Activated CD8-positive, alpha-beta memory T cell treated with anti-CD3 and anti-CD28 coated beads, Interleukin-2, amount 50 U/mL, for 24 hours (primary cell): ENCODE data around the gene CNOT3.

ENCODE experiments used
- DNase-seq: peaks from one replicate; pipeline ENCODE4 v3.0.0-alpha.2; 2020; ENCODE audit errors: extremely low read depth

CNOT3 gene

DNA sequence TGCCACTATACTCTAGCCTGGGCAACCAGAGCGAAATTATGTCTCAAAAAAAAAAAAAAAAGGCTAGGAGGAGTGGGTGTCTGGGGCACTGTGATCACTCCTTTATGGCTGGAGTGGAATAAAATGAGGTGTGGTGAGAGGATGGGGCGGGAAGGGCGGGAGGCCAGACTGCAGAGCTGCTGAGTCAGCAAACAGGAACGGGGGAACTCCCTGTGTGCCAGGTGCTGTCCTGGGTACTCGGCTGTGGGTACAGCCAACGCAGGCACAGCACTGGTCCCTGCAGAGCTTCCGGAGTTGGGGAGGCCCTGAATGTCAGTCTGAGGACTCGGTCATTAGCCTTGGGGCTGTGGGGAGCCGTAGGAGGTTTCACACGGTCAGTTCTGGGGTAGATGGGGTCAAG, 16.3 kb upstream of the CNOT3 start:
- DNase-seq: no peak

DNA sequence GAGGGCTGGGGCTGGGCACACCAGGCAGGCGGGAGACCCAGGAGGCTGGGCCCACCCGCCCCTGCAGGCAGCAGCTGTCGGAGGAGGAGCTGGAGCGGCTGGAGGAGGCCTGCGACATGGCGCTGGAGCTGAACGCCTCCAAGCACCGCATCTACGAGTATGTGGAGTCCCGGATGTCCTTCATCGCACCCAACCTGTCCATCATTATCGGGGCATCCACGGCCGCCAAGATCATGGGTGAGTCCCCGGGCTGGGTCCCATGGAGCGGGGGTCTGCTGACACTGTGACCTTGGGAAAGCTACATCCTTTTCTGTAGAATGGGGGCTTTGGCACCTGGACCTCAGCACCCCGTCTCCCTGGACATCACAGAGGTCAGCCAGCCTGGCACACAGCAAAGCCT, 13.9 kb upstream of the CNOT3 start:
- no peak for DNase-seq

DNA sequence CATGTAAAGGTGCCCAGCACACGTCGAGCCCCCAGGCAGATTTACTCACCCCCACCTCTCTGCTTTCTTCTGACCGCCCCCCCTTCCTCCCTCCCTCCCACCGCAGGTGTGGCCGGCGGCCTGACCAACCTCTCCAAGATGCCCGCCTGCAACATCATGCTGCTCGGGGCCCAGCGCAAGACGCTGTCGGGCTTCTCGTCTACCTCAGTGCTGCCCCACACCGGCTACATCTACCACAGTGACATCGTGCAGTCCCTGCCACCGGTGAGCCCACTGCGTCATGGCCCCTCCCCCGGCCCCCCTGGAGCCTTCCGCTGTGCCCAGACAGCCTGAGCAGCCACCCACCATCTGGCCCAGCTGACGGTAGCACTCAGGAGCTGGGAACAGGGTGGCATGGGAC, 13.2 kb upstream of the CNOT3 start:
- DNase-seq: no peak

DNA sequence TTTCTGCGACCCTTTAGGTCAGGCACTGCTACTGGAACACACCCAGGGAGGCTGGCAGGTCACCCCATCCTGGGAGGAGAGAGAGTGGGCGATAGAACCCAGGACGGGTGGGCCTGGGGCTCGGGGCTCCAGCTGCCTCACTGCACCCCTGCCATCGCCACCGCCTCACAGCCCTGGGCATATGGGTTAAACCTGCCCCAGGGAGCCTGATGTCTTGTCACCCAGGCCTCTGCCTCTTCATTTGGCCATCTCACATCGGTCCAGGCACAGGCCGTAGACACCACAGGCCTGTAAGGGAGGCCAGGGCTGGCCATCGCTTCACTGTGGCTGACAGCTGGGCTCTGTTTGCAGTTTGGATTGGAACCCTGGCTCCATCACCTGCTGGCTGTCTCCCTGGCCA, 11.8 kb upstream of the CNOT3 start:
- no peak for DNase-seq

DNA sequence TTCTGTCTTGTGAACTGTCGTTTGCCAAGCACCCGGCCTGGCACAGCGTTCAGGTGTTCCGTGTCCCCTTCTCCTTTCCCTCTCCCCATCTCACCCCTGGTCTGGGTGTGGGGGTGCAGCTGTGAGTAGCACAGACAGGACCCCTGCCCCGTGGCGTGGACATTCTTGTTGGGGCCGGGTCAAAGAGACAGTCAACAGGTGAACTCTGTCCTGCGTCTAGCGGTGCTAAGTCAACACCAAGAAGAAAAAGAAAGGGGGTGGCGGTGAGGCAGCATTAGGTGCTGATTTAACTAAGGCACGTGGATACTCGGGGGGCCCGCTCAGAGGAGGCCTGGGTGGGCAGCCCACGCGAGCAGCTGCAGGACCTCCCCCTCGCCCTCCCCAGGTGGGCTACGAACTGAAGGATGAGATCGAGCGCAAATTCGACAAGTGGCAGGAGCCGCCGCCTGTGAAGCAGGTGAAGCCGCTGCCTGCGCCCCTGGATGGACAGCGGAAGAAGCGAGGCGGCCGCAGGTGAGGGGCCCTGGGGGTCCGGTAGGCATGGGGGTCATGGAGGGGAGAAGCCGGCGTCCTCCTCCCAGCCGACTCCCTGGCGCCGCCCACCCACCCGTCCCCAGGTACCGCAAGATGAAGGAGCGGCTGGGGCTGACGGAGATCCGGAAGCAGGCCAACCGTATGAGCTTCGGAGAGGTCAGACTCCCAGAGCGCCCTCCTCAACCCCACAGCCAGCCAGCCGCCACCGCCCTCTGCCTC, 9.7 kb upstream of the CNOT3 start:
- DNase-seq: no peak

DNA sequence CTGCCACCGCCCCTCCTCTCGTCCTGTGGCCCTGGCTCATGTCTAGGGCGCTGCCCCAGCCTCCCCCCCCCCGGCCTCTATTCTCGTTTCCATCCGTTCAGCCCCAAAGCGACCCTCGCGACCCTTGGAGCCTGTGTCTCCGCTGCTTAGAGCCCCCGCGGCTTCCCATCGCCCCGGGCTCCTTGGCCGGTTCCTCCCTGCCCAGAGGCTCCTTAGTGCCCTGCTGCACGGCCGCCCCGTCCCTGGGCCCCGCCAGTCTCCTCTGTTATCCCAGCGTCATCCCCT, 9.2 kb upstream of the CNOT3 start:
- DNase-seq: no peak

DNA sequence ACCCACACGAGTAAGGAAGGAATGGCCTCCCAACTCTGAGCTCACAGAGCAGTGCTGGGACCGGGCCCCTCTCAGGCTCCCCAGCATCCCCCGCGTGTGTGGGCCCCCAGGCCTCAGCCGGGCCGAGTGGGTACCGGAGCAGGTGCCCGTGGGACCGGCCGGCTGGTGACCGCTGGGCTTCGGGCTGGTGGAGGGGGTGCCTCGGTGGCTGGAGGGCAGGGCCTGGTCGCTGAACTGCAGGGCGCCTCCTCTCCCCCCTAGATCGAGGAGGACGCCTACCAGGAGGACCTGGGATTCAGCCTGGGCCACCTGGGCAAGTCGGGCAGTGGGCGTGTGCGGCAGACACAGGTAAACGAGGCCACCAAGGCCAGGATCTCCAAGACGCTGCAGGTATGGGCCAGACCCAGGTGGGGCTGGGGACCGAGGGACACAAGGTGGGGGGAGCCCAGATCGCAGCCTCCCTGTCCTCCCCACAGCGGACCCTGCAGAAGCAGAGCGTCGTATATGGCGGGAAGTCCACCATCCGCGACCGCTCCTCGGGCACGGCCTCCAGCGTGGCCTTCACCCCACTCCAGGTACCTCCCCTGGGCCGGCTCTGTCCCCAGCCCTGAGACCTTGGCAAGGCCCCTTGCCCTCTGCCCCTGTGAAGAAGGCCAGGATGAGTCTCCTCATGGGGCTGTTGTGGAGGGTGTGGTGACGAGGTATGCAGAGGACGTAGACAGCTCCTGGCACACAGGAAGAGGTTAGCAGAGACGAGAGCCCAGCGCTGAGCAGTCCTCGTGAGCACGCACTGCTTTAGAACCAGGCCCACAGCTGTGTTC, 8.6 kb upstream of the CNOT3 start:
- DNase-seq: no peak

DNA sequence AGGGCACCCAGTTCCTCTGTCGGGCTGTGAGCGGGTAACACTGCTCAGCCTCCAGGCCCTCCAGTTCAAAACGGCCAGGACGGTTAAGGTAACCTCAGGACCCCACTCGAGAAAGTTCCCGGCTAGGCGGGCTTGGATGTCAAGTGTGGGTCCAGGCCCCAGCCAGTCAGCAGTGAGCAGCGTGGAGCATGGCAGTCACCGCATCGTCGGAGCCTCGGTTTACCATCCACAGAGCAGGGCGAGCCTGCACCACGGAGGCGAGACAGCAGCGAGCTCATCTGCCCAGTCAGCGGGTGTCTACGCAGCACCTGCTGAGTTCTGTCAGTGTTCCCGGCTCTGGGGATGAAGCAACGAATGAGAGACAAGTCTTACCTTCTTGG, 8.0 kb upstream of the CNOT3 start:
- DNase-seq: no peak

DNA sequence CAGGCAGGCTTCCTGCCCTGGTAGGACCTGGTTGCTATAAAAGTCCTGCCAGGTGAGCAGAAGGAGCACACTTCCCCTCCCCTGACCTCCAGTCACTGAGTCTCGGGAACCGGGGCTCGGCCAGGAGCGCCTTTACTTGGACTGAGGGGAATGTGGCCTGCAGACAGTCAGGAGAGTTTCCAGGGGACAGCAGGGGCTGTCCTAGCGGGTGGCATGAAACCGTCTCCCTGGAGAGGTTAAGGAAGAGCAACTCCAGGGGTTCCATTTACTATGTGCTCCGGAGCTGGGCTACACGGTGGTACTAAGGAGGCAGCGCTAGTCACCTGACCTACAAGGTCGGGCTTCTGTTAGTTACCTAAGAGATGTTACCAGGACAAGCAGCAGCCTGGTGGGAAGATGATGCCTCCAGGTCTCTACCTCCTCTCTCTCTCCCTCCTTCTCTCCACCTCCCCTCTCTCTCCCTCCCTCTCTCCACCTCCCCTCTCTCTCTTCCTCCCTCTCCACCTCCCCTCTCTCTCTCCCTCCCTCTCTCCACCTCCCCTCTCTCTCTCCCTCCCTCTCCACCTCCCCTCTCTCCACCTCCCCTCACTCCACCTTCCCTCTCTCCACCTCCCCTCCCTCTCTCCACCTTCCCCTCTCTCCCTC, 4.1 kb upstream of the CNOT3 start:
- DNase-seq: no peak

DNA sequence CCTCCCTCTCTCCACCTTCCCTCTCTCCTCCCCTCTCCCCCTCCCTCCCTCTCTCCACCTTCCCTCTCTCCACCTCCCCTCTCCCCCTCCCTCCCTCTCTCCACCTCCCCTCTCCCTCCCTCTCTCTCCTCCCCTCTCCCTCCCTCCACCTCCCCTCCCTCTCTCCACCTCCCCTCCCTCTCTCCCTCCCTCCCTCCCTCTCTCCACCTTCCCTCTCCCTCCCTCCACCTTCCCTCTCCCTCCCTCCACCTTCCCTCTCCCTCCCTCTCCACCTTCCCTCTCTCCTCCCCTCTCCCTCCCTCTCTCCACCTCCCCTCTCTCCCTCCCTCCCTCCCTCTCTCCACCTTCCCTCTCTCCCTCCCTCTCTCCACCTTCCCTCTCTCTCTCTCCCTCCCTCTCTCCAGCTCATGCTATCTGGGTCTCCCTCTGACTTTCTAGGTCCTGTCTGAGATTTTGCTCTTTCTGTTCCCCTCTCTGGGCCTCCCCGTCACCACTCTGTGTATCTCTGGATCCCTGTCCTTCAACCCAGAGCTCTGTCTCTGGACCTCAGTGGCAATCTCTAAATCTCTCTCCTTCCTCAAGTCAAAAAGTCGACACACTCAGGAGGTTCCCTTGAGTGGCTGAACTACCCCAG, 3.5 kb upstream of the CNOT3 start:
- DNase-seq: no peak

DNA sequence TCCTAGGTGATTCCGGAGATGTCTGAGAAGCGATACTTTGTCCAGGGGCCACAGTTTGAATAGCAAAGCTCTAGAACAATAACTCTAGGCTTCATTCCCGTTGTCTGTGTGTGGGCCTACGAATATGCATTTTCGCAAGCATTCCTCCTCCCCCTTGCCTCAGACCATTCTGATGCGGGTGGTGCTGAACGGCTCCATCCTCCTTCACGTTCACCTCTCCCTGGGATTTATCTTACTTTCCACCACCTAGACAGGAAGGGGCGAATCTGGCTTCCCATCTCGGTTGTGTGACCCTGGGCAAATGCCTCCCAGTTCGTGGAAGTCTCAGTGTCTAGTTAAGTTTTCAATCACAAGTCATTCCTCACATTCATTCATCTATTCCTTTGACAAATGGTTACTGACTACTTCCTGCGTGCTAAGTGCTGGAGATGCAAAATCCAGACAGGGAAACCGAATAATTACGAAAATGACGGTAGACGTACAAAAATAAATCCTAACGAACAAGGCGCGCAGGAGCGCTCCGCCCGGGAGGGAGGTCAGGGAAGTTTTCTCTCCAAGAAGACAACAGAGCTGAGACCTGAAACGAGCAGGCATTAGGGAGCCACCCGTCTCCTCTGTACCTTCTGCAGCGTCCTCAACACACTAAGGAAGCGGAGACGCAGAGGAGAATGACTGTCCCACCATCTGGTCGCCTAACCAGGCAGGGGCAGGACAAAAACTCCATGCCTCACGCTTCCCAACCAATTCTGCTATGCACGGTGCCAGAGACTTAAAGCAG, 1.3 kb upstream of the CNOT3 start:
- DNase-seq: no peak

DNA sequence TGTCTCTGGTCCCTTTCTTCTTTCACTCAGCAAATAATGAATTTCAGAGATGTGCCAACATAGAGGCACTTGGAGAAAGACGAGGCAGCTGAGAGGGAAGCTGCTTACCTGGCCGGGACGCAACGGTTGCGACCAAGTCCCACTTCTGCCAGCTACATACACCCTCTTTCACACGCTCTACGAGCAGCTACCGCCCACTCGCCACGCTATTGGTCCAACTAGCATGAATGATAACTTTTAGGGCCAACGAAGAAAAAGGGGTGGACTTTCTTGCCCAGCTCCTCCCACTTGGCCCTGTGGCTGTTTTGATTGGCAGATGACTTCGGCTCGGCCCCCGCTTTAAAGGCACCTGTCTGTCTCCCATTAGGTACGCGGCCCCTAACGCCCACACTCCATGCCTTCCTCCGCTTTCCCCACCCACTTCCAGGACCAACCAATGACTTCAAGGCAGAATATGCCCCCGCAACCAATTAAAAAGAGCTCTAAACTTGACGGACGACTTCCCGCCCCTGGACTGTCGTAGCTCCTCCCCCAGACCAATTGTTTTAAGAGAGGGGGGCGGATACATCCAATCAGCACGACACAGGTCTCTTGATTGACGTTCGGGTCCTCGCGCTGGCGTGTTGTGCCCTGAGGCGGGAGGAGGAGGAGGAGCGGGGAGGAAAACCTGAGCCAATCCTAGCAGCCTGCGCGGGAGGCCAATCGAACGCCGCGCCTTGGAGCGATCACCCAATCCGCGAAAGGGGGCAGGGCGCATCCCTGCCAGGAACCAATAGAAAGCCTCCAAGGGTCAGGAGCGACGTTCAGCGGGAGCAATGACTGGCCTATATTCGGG, 481 bp upstream of the CNOT3 start:
- peak; percentile 98 for DNase-seq

DNA sequence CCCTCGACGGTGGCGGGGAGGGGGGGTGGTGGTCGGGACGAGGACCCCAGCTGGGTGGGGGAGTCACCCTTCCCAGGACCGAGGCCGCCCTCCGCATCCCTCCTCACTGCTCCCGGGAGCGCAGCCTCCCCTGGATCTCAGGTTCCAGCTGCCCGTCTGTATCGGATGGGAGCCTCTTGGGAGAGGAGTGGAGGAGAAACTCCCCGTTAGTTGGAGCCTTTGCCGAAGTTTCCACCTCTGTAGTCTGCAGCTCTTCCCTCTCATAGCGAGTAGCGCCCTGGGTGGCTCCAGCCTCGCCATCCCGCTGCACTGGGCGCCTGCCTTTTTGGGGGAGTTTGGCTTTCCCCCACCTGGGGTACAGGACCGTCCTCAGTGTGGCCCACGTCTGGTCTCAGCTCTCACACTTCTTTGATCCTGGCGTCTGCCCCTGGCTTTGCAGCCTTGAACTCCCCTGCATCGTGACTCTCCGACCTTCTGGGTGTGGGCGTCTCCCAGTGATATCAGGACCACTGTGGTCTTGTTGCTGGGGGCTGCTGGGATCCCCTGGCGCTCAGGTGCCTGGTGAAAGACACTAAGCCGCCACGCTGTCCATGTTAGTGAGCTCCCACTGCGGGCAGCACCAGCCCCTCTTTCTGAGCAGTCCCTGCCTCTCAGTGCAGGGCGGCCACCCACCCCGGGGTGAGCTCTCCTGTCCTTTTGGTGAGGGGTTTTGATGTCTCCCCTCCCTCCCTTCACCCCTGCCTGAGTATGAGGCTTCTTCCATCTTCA, 1.1 kb downstream of the CNOT3 start:
- no peak for DNase-seq

DNA sequence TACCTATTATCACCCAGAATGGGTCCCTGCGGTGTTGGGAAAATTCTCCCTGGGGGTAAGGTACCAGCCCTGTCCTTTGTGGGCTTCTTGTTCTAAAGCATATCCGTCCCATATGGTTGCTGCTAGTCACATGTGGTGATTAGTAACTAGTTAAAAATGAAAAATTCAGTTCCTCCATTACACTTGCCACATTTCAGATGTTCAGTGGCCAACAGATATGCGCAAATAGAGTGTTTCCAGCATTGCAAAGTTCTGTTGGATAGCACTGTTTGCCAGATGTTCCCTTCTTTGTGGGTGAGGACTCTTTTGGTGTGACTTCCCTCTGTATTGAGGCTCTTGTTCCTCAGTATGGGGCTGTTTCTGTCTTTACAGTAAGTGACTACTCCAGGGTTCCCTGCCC, 3.8 kb downstream of the CNOT3 start:
- DNase-seq: no peak

DNA sequence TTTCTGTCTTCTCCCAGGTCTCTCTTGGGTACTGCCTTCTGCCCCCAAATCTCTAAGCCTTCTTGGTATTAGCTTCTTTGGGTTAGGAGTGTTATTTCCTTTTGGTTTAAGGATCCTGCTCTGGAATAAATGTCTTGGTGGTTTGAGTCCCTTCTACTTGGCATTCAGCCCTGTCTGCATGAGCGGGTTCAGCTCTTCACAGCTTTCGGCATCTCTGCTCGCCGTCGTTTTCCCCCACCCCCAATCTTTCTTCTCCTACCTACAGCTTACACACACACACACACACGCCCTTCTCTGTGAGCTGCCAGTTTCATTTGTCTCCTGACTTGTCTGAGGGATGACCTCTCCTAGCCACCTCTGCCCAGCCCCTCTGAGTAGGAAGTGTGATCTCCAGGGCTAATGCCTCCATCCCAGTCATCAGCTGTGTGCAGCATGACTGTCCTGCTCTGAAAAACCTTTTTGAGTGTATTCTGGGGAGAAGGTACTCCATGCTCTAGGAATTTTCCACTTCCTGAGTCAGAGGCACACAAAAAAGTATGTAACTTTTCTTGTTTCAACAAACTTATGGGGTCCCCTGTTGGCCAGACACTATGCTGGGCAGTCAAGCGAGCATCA, 4.7 kb downstream of the CNOT3 start:
- no peak for DNase-seq

DNA sequence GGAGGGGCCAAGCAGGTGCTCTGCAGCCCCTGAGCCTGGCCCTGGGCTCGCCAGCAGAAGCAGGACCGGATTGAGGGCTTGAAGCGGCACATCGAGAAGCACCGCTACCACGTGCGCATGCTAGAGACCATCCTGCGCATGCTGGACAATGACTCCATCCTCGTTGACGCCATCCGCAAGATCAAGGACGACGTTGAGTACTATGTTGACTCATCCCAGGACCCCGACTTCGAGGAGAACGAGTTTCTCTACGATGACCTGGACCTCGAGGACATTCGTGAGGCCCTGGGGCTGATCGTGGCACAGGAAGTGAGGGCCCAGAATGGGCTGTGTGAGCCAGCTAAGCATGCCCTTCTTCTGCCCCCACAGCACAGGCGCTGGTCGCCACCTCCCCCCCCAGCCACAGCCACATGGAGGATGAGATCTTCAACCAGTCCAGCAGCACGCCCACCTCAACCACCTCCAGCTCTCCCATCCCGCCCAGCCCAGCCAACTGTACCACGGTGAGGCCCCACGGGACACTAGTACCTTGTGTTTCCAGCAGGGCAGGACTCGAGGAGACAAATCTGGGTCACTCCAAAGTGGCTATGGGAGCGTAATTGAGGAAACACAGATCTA, 8.1 kb downstream of the CNOT3 start:
- no peak for DNase-seq

DNA sequence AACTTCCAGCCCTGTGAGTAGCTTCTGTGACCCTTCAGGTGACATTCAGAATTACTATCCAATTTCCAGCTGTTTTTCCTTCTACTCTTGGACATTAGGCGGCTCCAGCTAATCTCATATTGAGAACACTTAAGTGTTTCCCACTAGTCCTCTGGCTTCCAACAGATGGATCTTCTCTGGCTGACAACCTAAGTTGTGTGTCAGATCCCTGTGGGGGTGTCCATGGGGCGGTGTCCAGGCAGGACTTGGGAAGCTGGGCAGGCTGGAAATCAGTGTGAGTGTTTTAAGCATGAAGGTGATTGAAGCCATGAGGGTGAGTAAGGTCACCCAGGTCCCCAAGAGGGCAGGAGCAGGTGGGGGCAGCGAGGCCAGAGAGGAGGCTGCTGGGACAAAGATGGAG, 10.1 kb downstream of the CNOT3 start:
- DNase-seq: no peak

DNA sequence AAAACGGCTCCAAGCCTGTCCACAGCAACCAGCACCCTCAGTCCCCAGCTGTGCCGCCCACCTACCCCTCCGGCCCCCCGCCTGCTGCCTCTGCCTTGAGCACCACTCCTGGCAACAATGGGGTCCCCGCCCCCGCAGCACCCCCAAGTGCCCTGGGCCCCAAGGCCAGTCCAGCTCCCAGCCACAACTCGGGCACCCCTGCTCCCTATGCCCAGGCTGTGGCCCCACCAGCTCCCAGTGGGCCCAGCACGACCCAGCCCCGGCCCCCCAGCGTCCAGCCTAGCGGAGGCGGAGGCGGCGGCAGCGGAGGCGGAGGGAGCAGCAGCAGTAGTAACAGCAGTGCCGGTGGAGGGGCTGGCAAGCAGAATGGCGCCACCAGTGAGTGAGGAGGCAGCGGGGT, 10.6 kb downstream of the CNOT3 start:
- no peak for DNase-seq

DNA sequence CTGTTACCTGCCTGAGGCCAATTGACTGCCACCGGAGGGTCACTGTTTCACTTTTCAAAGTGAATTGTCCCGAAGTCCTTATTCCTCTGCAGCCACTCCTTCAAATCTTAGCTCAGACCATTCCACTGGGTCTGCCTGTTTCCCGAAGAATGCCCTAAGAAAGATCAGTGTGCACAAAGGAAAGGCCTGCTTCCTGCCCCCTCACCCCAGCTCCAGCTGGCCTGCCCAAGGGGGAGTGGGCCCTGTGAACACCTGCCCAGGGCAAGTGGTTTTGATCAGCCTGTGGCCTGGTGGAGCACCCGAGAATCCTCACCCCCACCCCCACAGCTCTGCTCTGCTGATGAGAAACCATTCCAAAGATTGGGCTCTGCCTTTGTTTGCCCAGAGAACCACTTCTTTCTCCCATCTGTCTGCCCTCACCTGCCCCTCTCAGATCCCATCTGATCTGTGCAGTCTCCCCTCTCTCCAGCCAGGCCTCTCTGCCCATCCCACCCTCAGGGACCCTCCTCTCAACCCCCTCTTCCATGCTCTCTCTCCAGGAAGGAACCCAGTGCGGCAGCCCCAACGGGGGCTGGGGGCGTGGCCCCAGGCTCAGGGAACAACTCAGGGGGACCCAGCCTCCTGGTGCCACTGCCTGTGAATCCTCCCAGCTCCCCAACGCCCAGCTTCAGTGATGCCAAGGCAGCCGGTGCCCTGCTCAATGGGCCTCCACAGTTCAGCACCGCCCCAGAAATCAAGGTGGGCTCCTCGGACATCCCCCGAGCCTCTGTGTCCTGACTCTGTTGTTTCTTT, 11.7 kb downstream of the CNOT3 start:
- DNase-seq: no peak
